ENCODE data around the gene CARS2.
"Not testable (repeated sequence)": the region's sequence is repeated elsewhere in the genome, so short reads cannot be mapped to it uniquely, and the experiment has no call there.

CARS2 gene

GRCh38 chr13:110638814-110639806 is 66.8 kb downstream of the CARS2 start:
- DNase-seq (ENCODE audit: low read depth in 2 of 2) = no peak

GRCh38 chr13:110638257-110638656 is 67.7 kb downstream of the CARS2 start:
- DNase-seq (ENCODE audit: low read depth in 2 of 2) = no peak

GRCh38 chr13:110637747-110638146 is 68.2 kb downstream of the CARS2 start:
- no peak for DNase-seq (ENCODE audit: low read depth in 2 of 2)

GRCh38 chr13:110637275-110637674 is 68.6 kb downstream of the CARS2 start:
- DNase-seq (ENCODE audit: low read depth in 2 of 2) = no peak

GRCh38 chr13:110636701-110637201 is 69.2 kb downstream of the CARS2 start:
- no peak for DNase-seq (ENCODE audit: low read depth in 2 of 2)

- DNase-seq (ENCODE audit: low read depth in 2 of 2) = no peak
Observed at GRCh38 chr13:110636053-110636475, 69.9 kb downstream of the CARS2 start.

GRCh38 chr13:110635405-110636002 is 70.4 kb downstream of the CARS2 start:
- DNase-seq (ENCODE audit: low read depth in 2 of 2) = no peak

- no peak for DNase-seq (ENCODE audit: low read depth in 2 of 2)
Observed at GRCh38 chr13:110634558-110634957, 71.4 kb downstream of the CARS2 start.

GRCh38 chr13:110633776-110634175 is 72.1 kb downstream of the CARS2 start:
- no peak for DNase-seq (ENCODE audit: low read depth in 2 of 2)

- DNase-seq (ENCODE audit: low read depth in 2 of 2) = not testable (repeated sequence)
Observed at GRCh38 chr13:110632255-110632654, 73.7 kb downstream of the CARS2 start.

- no peak for DNase-seq (ENCODE audit: low read depth in 2 of 2)
Observed at GRCh38 chr13:110630566-110631119, 75.3 kb downstream of the CARS2 start.

GRCh38 chr13:110629735-110630134 is 76.2 kb downstream of the CARS2 start:
- DNase-seq (ENCODE audit: low read depth in 2 of 2) = no peak

- no peak for DNase-seq (ENCODE audit: low read depth in 2 of 2)
Observed at GRCh38 chr13:110628952-110629701, 76.8 kb downstream of the CARS2 start.

- no peak for DNase-seq (ENCODE audit: low read depth in 2 of 2)
Observed at GRCh38 chr13:110628477-110628793, 77.5 kb downstream of the CARS2 start.

- DNase-seq (ENCODE audit: low read depth in 2 of 2) = no peak
Observed at GRCh38 chr13:110627761-110628476, 78.0 kb downstream of the CARS2 start.

GRCh38 chr13:110627351-110627750 is 78.6 kb downstream of the CARS2 start:
- no peak for DNase-seq (ENCODE audit: low read depth in 2 of 2)

- no peak for DNase-seq (ENCODE audit: low read depth in 2 of 2)
Observed at GRCh38 chr13:110626521-110626920, 79.4 kb downstream of the CARS2 start.

GRCh38 chr13:110625771-110626321 is 80.1 kb downstream of the CARS2 start:
- DNase-seq (ENCODE audit: low read depth in 2 of 2) = no peak

- no peak for DNase-seq (ENCODE audit: low read depth in 2 of 2)
Observed at GRCh38 chr13:110624766-110625756, 80.9 kb downstream of the CARS2 start.

GRCh38 chr13:110620596-110620995 is 85.3 kb downstream of the CARS2 start:
- no peak for DNase-seq (ENCODE audit: low read depth in 2 of 2)

Measured in fibroblast of skin of left biceps (primary cell).